GM10266 (cell line): Measurements from ENCODE around the gene ARHGAP31.
"Not testable (repeated sequence)": the region's sequence is repeated elsewhere in the genome, so short reads cannot be mapped to it uniquely, and the experiment has no call there.

Source experiments
- DNase-seq: peaks from one replicate; pipeline ENCODE4 v3.0.0; 2012; ENCODE audit errors: extremely low spot score
- CTCF ChIP-seq: IDR thresholded peaks from 2 replicates; pipeline ENCODE4 v1.5.1; 2012; ENCODE audit warnings: mild to moderate bottlenecking, low read depth; ENCODE audit not compliant: control insufficient read depth, insufficient read depth; ENCODE audit errors: missing control alignments

Gene ARHGAP31

GRCh38 chr3:119362010-119362409 is 67.8 kb downstream of the ARHGAP31 start:
- no peak for TF ChIP-seq CTCF
- DNase-seq: no peak

GRCh38 chr3:119362940-119363725 is 69.0 kb downstream of the ARHGAP31 start:
- TF ChIP-seq CTCF: no peak
- no peak for DNase-seq

GRCh38 chr3:119364401-119364800 is 70.2 kb downstream of the ARHGAP31 start:
- TF ChIP-seq CTCF: no peak
- no peak for DNase-seq

GRCh38 chr3:119365418-119365817 is 71.2 kb downstream of the ARHGAP31 start:
- no peak for TF ChIP-seq CTCF
- no peak for DNase-seq

- no peak for TF ChIP-seq CTCF
- no peak for DNase-seq
These were observed 72.8 kb downstream of the ARHGAP31 start for GRCh38 chr3:119367000-119367399.

GRCh38 chr3:119368298-119368697 is 74.1 kb downstream of the ARHGAP31 start:
- no peak for TF ChIP-seq CTCF
- DNase-seq: no peak

- not testable (repeated sequence) for DNase-seq
These were observed 77.6 kb downstream of the ARHGAP31 start for GRCh38 chr3:119371786-119372185.

GRCh38 chr3:119375106-119375505 is 80.9 kb downstream of the ARHGAP31 start:
- no peak for DNase-seq
- no peak for TF ChIP-seq CTCF
